NCI-H69 (cell line): ENCODE measurements around the gene CELA3A.
A peak's percentile ranks its signal among the peaks of the same experiment; 100 is the strongest.

Source experiments
- DNase-seq: peaks from one replicate; lab custom pipeline; 2025; lab: John Stamatoyannopoulos, UW

CELA3A gene

GRCh38 chr1:22050330-22050729 is 48.9 kb downstream of the CELA3A start:
- DNase-seq, result no peak

GRCh38 chr1:22051607-22052114 is 50.2 kb downstream of the CELA3A start:
- DNase-seq, result no peak

- peak; percentile 94 for DNase-seq
Measured at GRCh38 chr1:22052115-22053016, 50.9 kb downstream of the CELA3A start, which contains the start of gene CDC42. Gene CDC42 (plus strand): TSS chr1:22052709. CDS start chr1:22078479, 25,770 bp downstream.

GRCh38 chr1:22053017-22053860 is 51.8 kb downstream of the CELA3A start:
- DNase-seq, result peak; percentile 78

- no peak for DNase-seq
Measured at GRCh38 chr1:22053861-22054770, 52.7 kb downstream of the CELA3A start.

GRCh38 chr1:22055463-22055862 is 54.0 kb downstream of the CELA3A start:
- DNase-seq, result no peak

GRCh38 chr1:22056043-22056442 is 54.6 kb downstream of the CELA3A start:
- DNase-seq, result no peak

GRCh38 chr1:22056936-22057335 is 55.5 kb downstream of the CELA3A start:
- DNase-seq, result no peak

- DNase-seq, result no peak
Measured at GRCh38 chr1:22057861-22058260, 56.4 kb downstream of the CELA3A start.
